ENCODE results near the gene ARHGEF17. TPM values are rescaled to one million over a fixed set of nuclear protein-coding genes. Genes with fewer than 3 reads are reported as not detected.

ARHGEF17 gene
- total and polyA plus RNA-seq, 2 of the 13 experiments (the other 11 are each of a cell fraction or from before 2014, with no cell fraction given): 10.7 to 28.8 TPM

- TF ChIP-seq ZSCAN21 (CRISPR knock-in tag; IDR thresholded peaks at IDR 0.05; ENCODE audit: borderline replicate concordance) (peak; percentile 22; the same call in 1 of the 2 replicates), BRF2 (CRISPR knock-in tag; IDR thresholded peaks at IDR 0.05) (no peak), ZBTB10 (CRISPR knock-in tag; IDR thresholded peaks at IDR 0.05; ENCODE audit: borderline replicate concordance) (no peak), TARDBP (CRISPR knock-in tag; IDR thresholded peaks at IDR 0.05) (peak; percentile 77; the same call in 1 of the 2 replicates), SKI (IDR thresholded peaks at IDR 0.05; ENCODE audit: partially characterized antibody) (peak; percentile 41), ZSCAN25 (CRISPR knock-in tag; IDR thresholded peaks at IDR 0.05) (peak; percentile 59; the same call in 1 of the 2 replicates), JUN (CRISPR knock-in tag; IDR thresholded peaks at IDR 0.05) (peak; percentile 89; the same call in 1 of the 2 replicates), GMEB1 (CRISPR knock-in tag; IDR thresholded peaks at IDR 0.05; ENCODE audit: borderline replicate concordance) (no peak; the same call in 1 of the 2 replicates), NFKBIZ (CRISPR knock-in tag; IDR thresholded peaks at IDR 0.05) (peak; percentile 38; the same call in 1 of the 2 replicates), NFAT5 (CRISPR knock-in tag; IDR thresholded peaks at IDR 0.05) (no peak), KAT8 (CRISPR knock-in tag; IDR thresholded peaks at IDR 0.05) (0 out of 2 replicates have a peak, but pooled peaks have one; percentile 50), TEAD3 (CRISPR knock-in tag; optimal IDR thresholded peaks at IDR 0.05; ENCODE audit: borderline replicate concordance) (peak; percentile 99), ZNF224 (CRISPR knock-in tag; IDR thresholded peaks at IDR 0.05) (no peak), CSRNP1 (CRISPR knock-in tag; IDR thresholded peaks at IDR 0.05) (no peak)
Measured at GRCh38 chr11:73314117-73314961, 6.3 kb downstream of the ARHGEF17 start (continued).

All from HepG2 (cell line).